BE2C (cell line): ENCODE results near the gene PRRT1.

Source experiments
- DNase-seq: peaks from one replicate; pipeline ENCODE4 v3.0.0-alpha.2; 2020
- H3K27me3 ChIP-seq: fragments of 250-450 bp; sonication (Bioruptor Pico); 2 replicates; pipeline ENCODE4 v1.5.1; 2020; ENCODE audit warnings: mild to moderate bottlenecking
- H3K36me3 ChIP-seq: fragments of 250-450 bp; sonication (Bioruptor Pico); 2 replicates; pipeline ENCODE4 v1.5.1; 2020; ENCODE audit warnings: mild to moderate bottlenecking
- H3K4me1 ChIP-seq: fragments of 250-450 bp; sonication (Bioruptor Pico); 2 replicates; pipeline ENCODE4 v1.5.1; 2020
- H3K4me3 ChIP-seq: 2 replicates; pipeline ENCODE4 v1.5.1; 2011; ENCODE audit warnings: low read depth, low read length
- H3K9me3 ChIP-seq: fragments of 250-450 bp; sonication (Bioruptor Pico); 2 replicates; pipeline ENCODE4 v1.5.1; 2020
- CTCF ChIP-seq: IDR thresholded peaks from 2 replicates; pipeline ENCODE4 v1.5.1; 2012; ENCODE audit warnings: mild to moderate bottlenecking, low read depth, low read length

PRRT1 gene

DNA sequence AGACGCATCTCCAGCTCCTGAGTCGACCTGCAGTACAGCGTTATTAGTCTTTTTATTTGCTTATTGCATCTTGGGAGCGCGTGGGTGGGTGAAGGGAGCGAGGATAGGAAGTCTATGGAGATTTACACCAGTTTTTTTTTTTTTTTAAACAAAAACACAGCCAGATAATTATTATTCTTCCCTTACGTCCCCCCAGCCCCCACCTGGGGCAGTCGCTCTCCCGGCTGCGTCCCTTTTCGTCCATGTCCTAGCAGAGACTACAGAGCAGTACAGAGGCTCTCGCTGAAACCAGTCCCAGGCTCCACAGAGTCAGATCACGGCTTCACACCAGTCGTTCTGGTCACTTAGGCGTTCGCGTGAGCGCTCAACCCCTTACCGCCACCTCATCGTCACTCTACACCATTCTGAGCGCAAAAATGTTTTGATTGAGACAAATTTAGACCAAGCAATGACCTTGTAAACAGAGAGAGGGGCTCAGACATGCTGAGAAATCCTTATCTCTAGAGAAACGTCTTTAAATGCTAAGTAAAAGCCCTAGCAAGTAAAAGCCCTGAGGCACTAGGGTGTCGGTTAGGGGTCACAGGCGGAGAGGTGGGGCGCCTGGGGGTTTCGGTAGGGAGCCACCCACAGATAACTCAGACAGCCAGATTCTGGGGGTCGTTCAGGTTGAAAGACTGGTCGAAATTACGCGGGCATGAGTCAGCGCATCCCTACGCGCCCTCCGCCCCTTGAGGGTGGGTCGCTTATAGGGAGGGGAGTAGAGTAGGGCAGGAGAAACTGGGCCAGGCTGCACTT is 1.2 kb upstream of the PRRT1 start:
- no peaks in the 10 kb centered on the region for H3K9me3 ChIP-seq
- H3K36me3 ChIP-seq, result peaks cover 23% of the 10 kb centered on the region
- H3K4me1 ChIP-seq, result peaks cover 7% of the 10 kb centered on the region
- no peaks in the 10 kb centered on the region for H3K27me3 ChIP-seq
- DNase-seq, result peak; percentile 69
- H3K4me3 ChIP-seq, result peak overlapping the region; percentile 96
- TF ChIP-seq CTCF, result no peak

GRCh38 chr6:32151181-32151862 is 417 bp downstream of the PRRT1 start:
- DNase-seq, result no peak
- H3K36me3 ChIP-seq, result peaks cover 9% of the 10 kb centered on the region
- peaks cover 7% of the 10 kb centered on the region for H3K4me1 ChIP-seq
- TF ChIP-seq CTCF, result no peak
- H3K27me3 ChIP-seq, result no peaks in the 10 kb centered on the region
- no peak overlapping the region for H3K4me3 ChIP-seq
- H3K9me3 ChIP-seq, result no peaks in the 10 kb centered on the region

DNA sequence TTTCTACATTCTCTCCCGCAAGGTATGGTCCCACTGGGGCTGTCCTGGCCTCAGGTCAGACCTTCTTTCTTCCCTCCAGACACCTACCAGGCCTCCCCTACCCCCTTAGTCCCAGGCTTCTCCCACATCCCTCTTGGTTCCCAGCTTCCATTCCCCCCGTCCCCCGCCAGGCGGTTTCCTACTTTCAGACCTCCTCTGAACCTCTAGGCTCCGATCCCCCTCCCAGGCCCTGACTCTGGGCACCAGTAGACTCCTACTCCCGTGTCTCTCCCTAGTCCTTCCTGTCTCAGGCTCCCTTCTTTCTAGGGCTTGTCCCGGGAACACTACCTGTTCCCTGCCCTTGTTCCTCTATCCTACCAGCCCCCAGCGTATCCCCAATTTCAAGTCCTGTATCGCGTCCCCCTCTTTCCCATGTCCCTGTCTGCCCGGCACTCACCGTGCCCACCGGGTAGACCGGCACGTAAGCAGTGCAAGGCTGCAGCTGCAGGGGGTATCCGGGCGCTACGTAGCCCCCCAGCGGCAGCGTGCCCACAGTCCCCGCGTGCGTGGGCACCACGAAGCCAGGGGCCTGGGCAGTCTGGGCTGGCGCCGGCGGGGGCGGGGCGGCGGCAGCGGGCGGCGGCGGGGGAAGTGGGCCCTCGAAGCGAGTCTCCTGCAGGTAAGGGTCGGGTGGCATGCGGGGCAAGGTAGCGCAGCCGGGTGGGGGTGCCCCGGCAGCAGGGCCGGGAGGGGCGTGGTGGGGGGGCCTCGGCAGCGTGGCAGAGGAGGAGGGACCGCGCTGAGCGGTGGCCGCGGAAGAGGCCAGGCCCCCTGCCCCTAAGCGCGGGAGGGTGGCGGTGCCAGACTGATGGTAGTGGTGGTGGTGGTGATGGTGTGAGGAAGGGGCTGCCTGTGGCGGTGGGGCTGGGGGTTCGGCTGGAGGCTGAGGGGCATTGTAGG is 1.5 kb downstream of the PRRT1 start:
- H3K4me1 ChIP-seq, result peaks cover 5% of the 10 kb centered on the region
- TF ChIP-seq CTCF, result no peak
- DNase-seq, result no peak
- H3K27me3 ChIP-seq, result no peaks in the 10 kb centered on the region
- H3K9me3 ChIP-seq, result no peaks in the 10 kb centered on the region
- H3K4me3 ChIP-seq, result no peak overlapping the region
- no peaks in the 10 kb centered on the region for H3K36me3 ChIP-seq

GRCh38 chr6:32149092-32149755 is 2.5 kb downstream of the PRRT1 start:
- TF ChIP-seq CTCF, result no peak
- no peak for DNase-seq
- no peak overlapping the region for H3K4me3 ChIP-seq
- no peaks in the 10 kb centered on the region for H3K9me3 ChIP-seq
- H3K27me3 ChIP-seq, result no peaks in the 10 kb centered on the region
- no peaks in the 10 kb centered on the region for H3K36me3 ChIP-seq
- H3K4me1 ChIP-seq, result peaks cover 4% of the 10 kb centered on the region

- Histone ChIP-seq H3K9me3 (no peaks in the 10 kb centered on the region), H3K4me3 (no peak overlapping the region), H3K27me3 (no peaks in the 10 kb centered on the region), H3K4me1 (peaks cover 4% of the 10 kb centered on the region), H3K36me3 (no peaks in the 10 kb centered on the region)
- DNase-seq, result peak; percentile 45
- no peak for TF ChIP-seq CTCF
These were observed 3.2 kb downstream of the PRRT1 start for GRCh38 chr6:32148289-32149091.
